ENCODE results near the gene CFAP221.

DNA sequence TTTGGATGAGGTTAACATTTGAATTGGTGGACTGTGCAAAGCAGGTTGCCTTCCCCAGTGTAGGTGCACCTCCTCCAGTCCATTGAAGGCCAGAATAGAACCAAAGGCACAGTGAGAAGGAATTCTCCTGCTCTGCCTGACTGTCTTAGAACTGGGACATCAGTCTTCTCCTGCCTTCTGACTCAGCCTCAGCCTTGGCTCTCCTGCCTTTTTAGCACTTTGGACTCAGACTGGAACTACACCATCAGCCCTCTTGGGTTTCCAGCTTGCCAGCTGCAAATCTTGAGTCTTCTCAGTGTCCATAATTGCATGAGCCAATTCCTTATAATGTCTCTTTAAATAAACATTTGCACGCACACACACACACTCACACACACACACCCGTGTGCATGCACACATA is 126.8 kb downstream of the CFAP221 start:
- TF ChIP-seq, protein P1, sequence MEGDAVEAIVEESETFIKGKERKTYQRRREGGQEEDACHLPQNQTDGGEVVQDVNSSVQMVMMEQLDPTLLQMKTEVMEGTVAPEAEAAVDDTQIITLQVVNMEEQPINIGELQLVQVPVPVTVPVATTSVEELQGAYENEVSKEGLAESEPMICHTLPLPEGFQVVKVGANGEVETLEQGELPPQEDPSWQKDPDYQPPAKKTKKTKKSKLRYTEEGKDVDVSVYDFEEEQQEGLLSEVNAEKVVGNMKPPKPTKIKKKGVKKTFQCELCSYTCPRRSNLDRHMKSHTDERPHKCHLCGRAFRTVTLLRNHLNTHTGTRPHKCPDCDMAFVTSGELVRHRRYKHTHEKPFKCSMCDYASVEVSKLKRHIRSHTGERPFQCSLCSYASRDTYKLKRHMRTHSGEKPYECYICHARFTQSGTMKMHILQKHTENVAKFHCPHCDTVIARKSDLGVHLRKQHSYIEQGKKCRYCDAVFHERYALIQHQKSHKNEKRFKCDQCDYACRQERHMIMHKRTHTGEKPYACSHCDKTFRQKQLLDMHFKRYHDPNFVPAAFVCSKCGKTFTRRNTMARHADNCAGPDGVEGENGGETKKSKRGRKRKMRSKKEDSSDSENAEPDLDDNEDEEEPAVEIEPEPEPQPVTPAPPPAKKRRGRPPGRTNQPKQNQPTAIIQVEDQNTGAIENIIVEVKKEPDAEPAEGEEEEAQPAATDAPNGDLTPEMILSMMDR (IDR thresholded peaks at IDR 0.05; ENCODE audit: low read length): no peak
- no peak for TF ChIP-seq EZH2 (optimal IDR thresholded peaks at IDR 0.05; ENCODE audit: low read depth, low read length)
- no peak for TF ChIP-seq EZH2phosphoT487 (IDR thresholded peaks at IDR 0.05; ENCODE audit: low read length)
